ENCODE results near the gene PDE4B. TPM values are rescaled to one million over a fixed set of nuclear protein-coding genes. Genes with fewer than 3 reads are reported as not detected.

The PDE4B gene
- polyA plus RNA-seq, 1 donor from 2014 or later = 135 TPM

DNA sequence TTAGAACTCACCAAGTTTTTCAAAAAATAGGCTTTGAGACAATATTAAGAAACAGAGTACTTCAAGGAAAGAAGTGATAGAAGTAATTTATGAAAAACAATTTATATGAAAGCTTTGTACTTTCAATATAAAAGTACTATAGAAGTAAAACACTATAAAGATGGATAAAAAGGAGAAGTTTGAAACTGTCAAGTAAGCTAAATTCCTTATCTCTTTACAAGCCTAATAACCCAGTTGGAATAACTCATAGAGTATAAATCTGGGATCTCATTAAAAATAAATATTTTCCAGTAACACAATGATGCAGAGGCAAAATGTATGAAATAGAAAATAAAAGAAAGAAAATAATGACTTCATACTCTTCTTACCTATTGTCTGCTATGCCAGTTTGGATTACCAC is 232.5 kb downstream of the PDE4B start:
- TF ChIP-seq MXI1 (conservative IDR thresholded peaks at IDR 0.05; ENCODE audit: poor library complexity, severe bottlenecking) (no peak), RAD21 (conservative IDR thresholded peaks at IDR 0.05) (no peak), EP300 (conservative IDR thresholded peaks at IDR 0.05; ENCODE audit: poor library complexity, severe bottlenecking) (no peak), SMC3 (conservative IDR thresholded peaks at IDR 0.05; ENCODE audit: poor library complexity) (no peak)
- Histone ChIP-seq H3K9me3 (ENCODE audit: low read length) (no peaks in the 10 kb centered on the region), H3K27me3 (ENCODE audit: insufficient read depth, low read depth, low read length) (no peaks in the 10 kb centered on the region), H3F3A (ENCODE audit: insufficient read depth, low read length, poor library complexity, severe bottlenecking) (no peaks in the 10 kb centered on the region), H3K9me2 (ENCODE audit: insufficient read depth, low read length) (no peaks in the 10 kb centered on the region), H4K20me1 (ENCODE audit: insufficient read depth) (no peaks in the 10 kb centered on the region), H3K27ac (ENCODE audit: low read length) (no peak overlapping the region), H3K9ac (ENCODE audit: low read length) (no peak overlapping the region), H3K79me2 (replicated peaks; ENCODE audit: insufficient read depth, low read length) (peaks cover 4% of the 10 kb centered on the region), H2AFZ (ENCODE audit: low read depth, low read length) (no peak overlapping the region), H3K4me3 (ENCODE audit: low read length) (no peak overlapping the region), H3K36me3 (ENCODE audit: insufficient read depth, low read length) (peaks cover under 1% of the 10 kb centered on the region), H3K4me2 (ENCODE audit: low read length) (no peak overlapping the region)

DNA sequence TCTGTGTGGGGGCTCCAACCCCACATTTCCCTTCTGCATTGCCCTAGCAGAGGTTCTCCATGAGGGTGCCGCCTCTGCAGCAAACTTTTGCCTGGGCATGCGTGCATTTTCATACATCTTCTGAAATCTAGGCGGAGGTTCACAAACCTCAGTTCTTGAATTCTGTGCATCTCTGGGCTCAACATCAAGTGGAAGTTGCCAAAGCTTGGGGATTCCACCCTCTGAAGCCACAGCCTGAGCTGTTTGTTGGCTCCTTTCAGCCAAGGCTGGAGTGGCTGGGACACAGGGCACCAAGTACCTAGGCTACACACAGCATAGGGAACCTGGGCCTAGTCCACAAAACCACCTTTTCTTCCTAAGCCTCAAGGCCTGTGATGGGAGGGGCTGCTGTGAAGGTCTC is 235.3 kb downstream of the PDE4B start:
- no peak overlapping the region for H3K4me2 ChIP-seq (ENCODE audit: low read length)
- TF ChIP-seq POLR2AphosphoS5 (IDR thresholded peaks at IDR 0.05) (no peak), TAF1 (IDR thresholded peaks at IDR 0.05; ENCODE audit: low read depth) (no peak), EP300 (conservative IDR thresholded peaks at IDR 0.05; ENCODE audit: poor library complexity, severe bottlenecking) (no peak), EZH2 (IDR thresholded peaks at IDR 0.05; ENCODE audit: borderline replicate concordance, insufficient read depth, low read length, poor library complexity, severe bottlenecking) (no peak), MXI1 (conservative IDR thresholded peaks at IDR 0.05; ENCODE audit: poor library complexity, severe bottlenecking) (no peak)
- TF ChIP-seq, protein P1, sequence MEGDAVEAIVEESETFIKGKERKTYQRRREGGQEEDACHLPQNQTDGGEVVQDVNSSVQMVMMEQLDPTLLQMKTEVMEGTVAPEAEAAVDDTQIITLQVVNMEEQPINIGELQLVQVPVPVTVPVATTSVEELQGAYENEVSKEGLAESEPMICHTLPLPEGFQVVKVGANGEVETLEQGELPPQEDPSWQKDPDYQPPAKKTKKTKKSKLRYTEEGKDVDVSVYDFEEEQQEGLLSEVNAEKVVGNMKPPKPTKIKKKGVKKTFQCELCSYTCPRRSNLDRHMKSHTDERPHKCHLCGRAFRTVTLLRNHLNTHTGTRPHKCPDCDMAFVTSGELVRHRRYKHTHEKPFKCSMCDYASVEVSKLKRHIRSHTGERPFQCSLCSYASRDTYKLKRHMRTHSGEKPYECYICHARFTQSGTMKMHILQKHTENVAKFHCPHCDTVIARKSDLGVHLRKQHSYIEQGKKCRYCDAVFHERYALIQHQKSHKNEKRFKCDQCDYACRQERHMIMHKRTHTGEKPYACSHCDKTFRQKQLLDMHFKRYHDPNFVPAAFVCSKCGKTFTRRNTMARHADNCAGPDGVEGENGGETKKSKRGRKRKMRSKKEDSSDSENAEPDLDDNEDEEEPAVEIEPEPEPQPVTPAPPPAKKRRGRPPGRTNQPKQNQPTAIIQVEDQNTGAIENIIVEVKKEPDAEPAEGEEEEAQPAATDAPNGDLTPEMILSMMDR (IDR thresholded peaks at IDR 0.05; ENCODE audit: poor library complexity, severe bottlenecking) = no peak
- TF ChIP-seq, protein P2, sequence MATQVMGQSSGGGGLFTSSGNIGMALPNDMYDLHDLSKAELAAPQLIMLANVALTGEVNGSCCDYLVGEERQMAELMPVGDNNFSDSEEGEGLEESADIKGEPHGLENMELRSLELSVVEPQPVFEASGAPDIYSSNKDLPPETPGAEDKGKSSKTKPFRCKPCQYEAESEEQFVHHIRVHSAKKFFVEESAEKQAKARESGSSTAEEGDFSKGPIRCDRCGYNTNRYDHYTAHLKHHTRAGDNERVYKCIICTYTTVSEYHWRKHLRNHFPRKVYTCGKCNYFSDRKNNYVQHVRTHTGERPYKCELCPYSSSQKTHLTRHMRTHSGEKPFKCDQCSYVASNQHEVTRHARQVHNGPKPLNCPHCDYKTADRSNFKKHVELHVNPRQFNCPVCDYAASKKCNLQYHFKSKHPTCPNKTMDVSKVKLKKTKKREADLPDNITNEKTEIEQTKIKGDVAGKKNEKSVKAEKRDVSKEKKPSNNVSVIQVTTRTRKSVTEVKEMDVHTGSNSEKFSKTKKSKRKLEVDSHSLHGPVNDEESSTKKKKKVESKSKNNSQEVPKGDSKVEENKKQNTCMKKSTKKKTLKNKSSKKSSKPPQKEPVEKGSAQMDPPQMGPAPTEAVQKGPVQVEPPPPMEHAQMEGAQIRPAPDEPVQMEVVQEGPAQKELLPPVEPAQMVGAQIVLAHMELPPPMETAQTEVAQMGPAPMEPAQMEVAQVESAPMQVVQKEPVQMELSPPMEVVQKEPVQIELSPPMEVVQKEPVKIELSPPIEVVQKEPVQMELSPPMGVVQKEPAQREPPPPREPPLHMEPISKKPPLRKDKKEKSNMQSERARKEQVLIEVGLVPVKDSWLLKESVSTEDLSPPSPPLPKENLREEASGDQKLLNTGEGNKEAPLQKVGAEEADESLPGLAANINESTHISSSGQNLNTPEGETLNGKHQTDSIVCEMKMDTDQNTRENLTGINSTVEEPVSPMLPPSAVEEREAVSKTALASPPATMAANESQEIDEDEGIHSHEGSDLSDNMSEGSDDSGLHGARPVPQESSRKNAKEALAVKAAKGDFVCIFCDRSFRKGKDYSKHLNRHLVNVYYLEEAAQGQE (IDR thresholded peaks at IDR 0.05; ENCODE audit: borderline replicate concordance) = no peak
- no peaks in the 10 kb centered on the region for H4K20me1 ChIP-seq (ENCODE audit: insufficient read depth)

DNA sequence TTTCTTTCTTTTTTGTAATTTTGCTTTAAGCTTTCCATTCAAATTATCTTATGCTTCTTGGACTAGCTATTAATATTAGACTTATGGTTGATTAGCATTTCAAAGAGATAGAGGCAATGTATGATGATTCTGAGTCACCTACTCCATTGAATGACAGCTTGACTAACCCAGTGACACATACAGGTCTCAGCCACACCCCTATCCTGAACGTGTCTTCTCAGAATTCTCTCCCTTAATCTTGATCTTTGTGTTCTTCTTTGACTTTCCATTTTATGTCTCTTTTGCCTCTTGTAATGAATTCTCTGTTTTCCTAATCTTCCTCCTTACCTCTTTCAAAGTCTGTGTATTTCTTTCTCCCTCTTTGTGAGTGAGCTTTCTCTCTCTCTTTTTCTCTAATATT is 241.1 kb downstream of the PDE4B start:
- peaks cover 3% of the 10 kb centered on the region for H3K79me2 ChIP-seq (replicated peaks; ENCODE audit: insufficient read depth, low read length)
- H3K9me2 ChIP-seq (ENCODE audit: insufficient read depth, low read length) = no peaks in the 10 kb centered on the region
- H2AFZ ChIP-seq (ENCODE audit: low read depth, low read length) = no peak overlapping the region
- H3K9me3 ChIP-seq (ENCODE audit: low read length) = peaks cover 5% of the 10 kb centered on the region
- no peaks in the 10 kb centered on the region for H3F3A ChIP-seq (ENCODE audit: insufficient read depth, low read length, poor library complexity, severe bottlenecking)
- TF ChIP-seq EP300 (conservative IDR thresholded peaks at IDR 0.05; ENCODE audit: poor library complexity, severe bottlenecking) (no peak), POLR2AphosphoS5 (IDR thresholded peaks at IDR 0.05) (no peak), EZH2 (IDR thresholded peaks at IDR 0.05; ENCODE audit: borderline replicate concordance, insufficient read depth, low read length, poor library complexity, severe bottlenecking) (no peak), TAF1 (IDR thresholded peaks at IDR 0.05; ENCODE audit: low read depth) (no peak), MXI1 (conservative IDR thresholded peaks at IDR 0.05; ENCODE audit: poor library complexity, severe bottlenecking) (no peak), SMC3 (conservative IDR thresholded peaks at IDR 0.05; ENCODE audit: poor library complexity) (no peak), RAD21 (conservative IDR thresholded peaks at IDR 0.05) (no peak)
- TF ChIP-seq, protein P1 (IDR thresholded peaks at IDR 0.05; ENCODE audit: poor library complexity, severe bottlenecking) = no peak
- TF ChIP-seq, protein P2 (IDR thresholded peaks at IDR 0.05; ENCODE audit: borderline replicate concordance) = no peak
- no peak overlapping the region for H3K27ac ChIP-seq (ENCODE audit: low read length)
- H3K9ac ChIP-seq (ENCODE audit: low read length) = no peak overlapping the region
- peaks cover 10% of the 10 kb centered on the region for H3K36me3 ChIP-seq (ENCODE audit: insufficient read depth, low read length)
- no peaks in the 10 kb centered on the region for H3K27me3 ChIP-seq (ENCODE audit: insufficient read depth, low read depth, low read length)
- H3K4me3 ChIP-seq (ENCODE audit: low read length) = no peak overlapping the region
- no peaks in the 10 kb centered on the region for H4K20me1 ChIP-seq (ENCODE audit: insufficient read depth)
- H3K4me2 ChIP-seq (ENCODE audit: low read length) = no peak overlapping the region

More for the DNA sequence above, 235.3 kb downstream of the PDE4B start:
- Histone ChIP-seq H3F3A (ENCODE audit: insufficient read depth, low read length, poor library complexity, severe bottlenecking) (no peaks in the 10 kb centered on the region), H2AFZ (ENCODE audit: low read depth, low read length) (no peak overlapping the region), H3K4me3 (ENCODE audit: low read length) (no peak overlapping the region), H3K9me3 (ENCODE audit: low read length) (peaks cover 5% of the 10 kb centered on the region), H3K27me3 (ENCODE audit: insufficient read depth, low read depth, low read length) (no peaks in the 10 kb centered on the region), H3K79me2 (replicated peaks; ENCODE audit: insufficient read depth, low read length) (peaks cover 5% of the 10 kb centered on the region), H3K36me3 (ENCODE audit: insufficient read depth, low read length) (peaks cover 10% of the 10 kb centered on the region), H3K27ac (ENCODE audit: low read length) (no peak overlapping the region), H3K9me2 (ENCODE audit: insufficient read depth, low read length) (no peaks in the 10 kb centered on the region), H3K9ac (ENCODE audit: low read length) (no peak overlapping the region)

Measured in neural cell (in vitro differentiated cells).